OCI-M1 (cell line): Measurements from ENCODE around the gene SAPCD1.

Experiments
- DNase-seq: peaks from one replicate; lab custom pipeline; 2025; lab: John Stamatoyannopoulos, UW

SAPCD1 gene

DNA sequence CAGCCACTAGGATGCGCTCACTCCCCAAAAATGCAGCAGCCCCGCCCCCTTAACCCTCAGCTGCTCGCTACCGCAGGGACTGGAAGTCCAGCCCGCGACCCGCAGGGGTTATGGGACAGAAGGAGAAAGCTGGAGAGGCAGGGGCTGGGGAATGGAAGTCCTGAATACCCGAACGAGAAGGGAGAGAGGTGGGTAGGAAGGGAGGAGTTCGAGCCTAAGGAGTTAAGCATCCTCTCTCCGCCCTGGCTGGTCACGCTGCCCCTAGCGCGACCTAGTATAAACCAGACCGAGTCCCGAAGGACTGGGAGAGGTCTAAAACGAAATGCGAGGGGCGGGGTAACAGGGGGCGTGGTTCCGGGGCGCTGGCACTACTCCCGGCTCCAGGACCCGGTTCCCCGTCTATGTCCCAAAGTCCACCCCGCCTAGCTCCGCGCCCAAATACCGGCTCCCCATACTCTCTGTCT lies 32.9 kb upstream of the SAPCD1 start:
- DNase-seq: peak; percentile 98

GRCh38 chr6:31729979-31730630 lies 32.4 kb upstream of the SAPCD1 start:
- peak; percentile 97 for DNase-seq

GRCh38 chr6:31730631-31731086 lies 31.8 kb upstream of the SAPCD1 start:
- no peak for DNase-seq

DNA sequence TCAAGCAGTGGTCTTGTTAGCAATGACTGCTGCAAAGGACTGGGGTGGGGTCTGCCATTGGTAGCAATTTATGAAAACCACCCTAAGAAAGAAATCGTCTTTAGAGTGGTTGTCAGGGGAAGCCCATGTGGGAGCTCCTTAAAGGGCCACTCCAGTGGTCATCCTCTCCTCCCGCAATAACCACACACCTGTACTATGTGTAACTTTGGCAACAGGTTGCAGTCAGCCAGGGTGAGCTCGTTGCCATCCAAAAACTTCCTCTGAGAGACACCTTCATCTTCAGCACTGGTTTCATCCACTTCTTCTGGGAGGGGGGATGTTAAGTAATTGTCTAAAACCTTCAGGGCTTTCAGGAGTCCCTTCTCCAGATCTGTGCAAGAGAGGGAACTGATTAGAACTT lies 30.4 kb upstream of the SAPCD1 start:
- DNase-seq: no peak

- no peak for DNase-seq
Observed at GRCh38 chr6:31733734-31734133, 28.7 kb upstream of the SAPCD1 start.

DNA sequence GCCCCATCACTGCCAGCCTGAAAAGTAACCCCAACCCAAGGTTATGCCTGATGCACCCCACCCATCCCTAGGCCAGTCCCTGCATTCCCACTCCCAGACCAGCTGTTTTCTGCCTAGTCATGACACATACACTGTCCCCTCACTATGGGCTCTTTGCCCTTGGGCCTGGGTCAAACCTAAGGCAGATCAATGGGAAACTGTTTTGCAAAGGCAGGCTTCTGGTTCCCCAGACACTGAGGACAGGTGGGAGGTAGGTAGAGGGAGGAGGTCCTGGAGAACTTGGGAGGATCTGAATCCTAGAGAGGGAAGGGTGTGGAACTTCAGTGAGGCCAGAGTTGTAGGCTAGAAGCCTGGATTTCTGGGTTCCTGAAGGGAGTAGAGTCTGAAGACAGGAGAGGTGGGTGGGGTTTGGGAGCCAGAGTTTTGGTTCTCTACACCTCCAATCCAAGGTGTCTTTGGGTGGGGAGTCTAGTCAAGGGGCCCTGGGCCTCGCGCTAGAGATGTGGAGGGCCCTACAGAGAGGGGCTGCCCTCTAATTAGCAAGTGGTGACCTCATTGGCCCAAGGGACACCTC lies 28.1 kb upstream of the SAPCD1 start:
- no peak for DNase-seq

DNA sequence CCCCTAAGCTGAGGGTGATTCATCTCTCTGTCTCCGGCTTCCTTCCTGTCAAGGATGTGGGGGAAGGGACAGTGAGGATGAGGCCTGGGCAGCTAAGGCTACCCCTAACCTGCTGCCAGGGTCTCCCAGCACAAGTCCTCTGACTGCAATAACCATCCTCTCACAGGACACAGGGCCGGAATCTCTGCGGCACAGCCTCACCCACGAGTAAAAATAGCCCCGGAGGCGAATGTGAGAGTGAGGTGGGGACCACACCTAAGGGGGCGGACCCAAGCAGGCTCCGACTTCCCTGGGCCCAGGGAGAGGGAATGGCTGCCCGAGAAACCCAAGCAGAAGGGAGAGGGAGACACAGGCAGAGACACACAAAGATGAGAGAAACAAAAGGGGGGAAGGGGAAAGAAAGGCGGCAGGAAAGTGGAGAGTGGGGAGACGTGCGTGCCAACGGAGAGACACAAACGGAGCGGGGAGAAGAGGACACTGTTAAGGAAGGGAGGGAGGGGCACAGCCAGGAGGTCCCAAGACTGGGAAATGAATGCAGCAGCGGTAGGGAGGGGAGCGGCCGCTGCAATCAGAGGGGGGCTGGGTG lies 27.5 kb upstream of the SAPCD1 start:
- peak; percentile 88 for DNase-seq

GRCh38 chr6:31736021-31736767 lies 26.3 kb upstream of the SAPCD1 start, which contains the start of gene CLIC1:
TSS of gene CLIC1 (minus strand) at chr6:31736530. CDS start at chr6:31736300, 230 bp downstream.
- DNase-seq: peak; percentile 94

GRCh38 chr6:31736768-31737314 lies 25.6 kb upstream of the SAPCD1 start:
- DNase-seq: peak; percentile 80

GRCh38 chr6:31737315-31737990 lies 25.0 kb upstream of the SAPCD1 start:
- DNase-seq: peak; percentile 91

GRCh38 chr6:31737991-31738979 lies 24.2 kb upstream of the SAPCD1 start:
- DNase-seq: peak; percentile 97

- DNase-seq: peak; percentile 100
Observed at GRCh38 chr6:31739639-31740396, 22.6 kb upstream of the SAPCD1 start, which contains the start of gene MSH5. TSS of gene MSH5 (plus strand) at chr6:31740005. CDS start at chr6:31740467, 462 bp downstream.

GRCh38 chr6:31740397-31741223 lies 21.8 kb upstream of the SAPCD1 start:
- DNase-seq: peak; percentile 73

DNA sequence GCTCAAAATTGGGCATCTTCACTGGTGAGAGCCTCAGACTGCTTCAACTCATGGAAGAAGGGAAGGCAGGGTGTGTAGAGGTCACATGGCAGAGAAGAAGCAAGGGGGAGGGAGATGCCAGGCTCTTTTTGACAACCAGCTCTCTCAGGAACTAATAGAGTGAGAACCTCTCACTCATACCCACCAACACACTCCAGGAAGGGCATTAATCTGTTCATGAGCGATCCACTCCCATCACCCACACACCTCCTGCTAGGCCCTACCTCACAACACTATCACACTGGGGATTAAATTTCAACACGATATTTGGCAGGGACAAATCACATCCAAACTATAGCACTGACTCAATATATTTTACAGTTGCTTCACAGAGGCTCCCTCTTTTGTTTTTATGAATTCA lies 20.6 kb upstream of the SAPCD1 start:
- no peak for DNase-seq

- no peak for DNase-seq
Observed at GRCh38 chr6:31742894-31743293, 19.6 kb upstream of the SAPCD1 start.

- DNase-seq: no peak
Observed at GRCh38 chr6:31744422-31744821, 18.0 kb upstream of the SAPCD1 start.

GRCh38 chr6:31749301-31750036 lies 13.0 kb upstream of the SAPCD1 start:
- no peak for DNase-seq
